Measurements from ENCODE around the gene SETBP1. TPM values are rescaled to one million over a fixed set of nuclear protein-coding genes. Genes with fewer than 3 reads are reported as not detected.

Gene SETBP1
- total and polyA plus RNA-seq, 2 of the 8 experiments (the other 6 are each of a cell fraction or from before 2014, with no cell fraction given), result 2.0 to 6.5 TPM

- Histone ChIP-seq H3K56ac (replicated peaks; ENCODE audit: insufficient read length, low read depth, low read length) (no peak overlapping the region), H3K9ac (replicated peaks in 1 of 4; ENCODE audit: extremely low read depth in 1 of 4, low read depth in 3 of 4, low read length in 3 of 4) (no peak overlapping the region), H3K23ac (ENCODE audit: insufficient read length) (no peak overlapping the region), H3K36me3 (ENCODE audit: control insufficient read depth in 2 of 4, insufficient read depth in 4 of 4, low read length in 3 of 4) (no peaks in the 10 kb centered on the region), H2BK5ac (ENCODE audit: low read depth, low read length) (no peak overlapping the region), H2AK5ac (ENCODE audit: low read depth, low read length) (no peak overlapping the region), H3K79me2 (ENCODE audit: control insufficient read depth in 1 of 2, insufficient read depth in 2 of 2, low read length in 2 of 2) (no peaks in the 10 kb centered on the region), H2BK120ac (replicated peaks; ENCODE audit: low read depth, low read length) (no peak overlapping the region), H4K20me1 (replicated peaks in 1 of 2; ENCODE audit: control insufficient read depth in 1 of 2, insufficient read depth in 2 of 2, low read length in 2 of 2) (no peaks in the 10 kb centered on the region), H4K8ac (ENCODE audit: extremely low read depth, insufficient read depth, low read length) (no peak overlapping the region), H3K27ac (ENCODE audit: low read depth, low read length) (no peak overlapping the region), H3K14ac (ENCODE audit: insufficient read length) (no peak overlapping the region), H4K91ac (replicated peaks; ENCODE audit: insufficient read length, low read length) (no peak overlapping the region), H2BK20ac (ENCODE audit: low read length) (no peak overlapping the region), H3K9me3 (ENCODE audit: insufficient read depth in 2 of 2, low read depth in 1 of 2, low read length in 1 of 2) (no peaks in the 10 kb centered on the region), H3K4me2 (ENCODE audit: insufficient read depth in 1 of 2, low read depth in 2 of 2, low read length in 2 of 2) (no peak overlapping the region), H3K4ac (replicated peaks; ENCODE audit: insufficient read length, low read depth, low read length) (no peak overlapping the region), H3K4me1 (replicated peaks in 1 of 4; ENCODE audit: control insufficient read depth in 3 of 4, insufficient read depth in 4 of 4, low read length in 3 of 4) (peaks cover 0 to 4% (median 3%) of the 10 kb centered on the region in 4 experiments; a peak in 1 of 7 replicates), H3K27me3 (replicated peaks in 1 of 4; ENCODE audit: control insufficient read depth in 3 of 4, extremely low read depth in 1 of 4, insufficient read depth in 3 of 4, low read length in 3 of 4) (no peaks in the 10 kb centered on the region), H3K18ac (ENCODE audit: extremely low read depth, low read length) (no peak overlapping the region), H3K23me2 (ENCODE audit: low read depth, low read length) (no peaks in the 10 kb centered on the region; the same call in 1 of the 2 replicates), H3K4me3 (ENCODE audit: extremely low read depth in 1 of 4, insufficient read depth in 2 of 4, low read depth in 3 of 4, low read length in 4 of 4) (no peak overlapping the region), H4K5ac (ENCODE audit: insufficient read length, low read depth, low read length) (no peak overlapping the region), H3K79me1 (ENCODE audit: low read depth, low read length) (no peaks in the 10 kb centered on the region), H2AFZ (ENCODE audit: low read length) (no peak overlapping the region), H2BK15ac (ENCODE audit: low read length) (no peak overlapping the region), H2BK12ac (ENCODE audit: low read depth, low read length) (no peak overlapping the region)
- DNase-seq (ENCODE audit: low read depth in 1 of 2, low spot score in 2 of 2), result no peak
- 86% methylated on average over 6 of the region's 6 CpGs; no CpG with 5 or more reads in 1 of the 2 experiments for WGBS, 2 experiments (ENCODE audit: extremely low coverage in 1 of 2, insufficient coverage in 1 of 2, insufficient read length in 1 of 2, insufficient replicate concordance in 2 of 2, low coverage in 1 of 2, low lambda C conversion rate in 2 of 2, missing lambda C conversion rate in 1 of 2)
- POLR2A ChIA-PET (ENCODE audit: partially characterized antibody), result no interaction called here
- no peak for TF ChIP-seq BRCA1 (IDR thresholded peaks at IDR 0.05; ENCODE audit: low read depth, low read length)
- no peak for TF ChIP-seq JUN (IDR thresholded peaks at IDR 0.05; ENCODE audit: low read depth, low read length)
- no peak for TF ChIP-seq YY1 (IDR thresholded peaks at IDR 0.05; ENCODE audit: low read depth, low read length)
- no peak for TF ChIP-seq ATF2 (IDR thresholded peaks at IDR 0.05; ENCODE audit: low read length)
- no peak for TF ChIP-seq CREB1 (IDR thresholded peaks at IDR 0.05)
- no peak for TF ChIP-seq TAF1 (IDR thresholded peaks at IDR 0.05; ENCODE audit: low read depth, low read length)
- no peak for TF ChIP-seq CBX5 (IDR thresholded peaks at IDR 0.05; ENCODE audit: low read depth, low read length)
- TF ChIP-seq NRF1 (IDR thresholded peaks at IDR 0.05; ENCODE audit: low read depth, low read length), result no peak
- CTCF ChIA-PET (ENCODE audit: partially characterized antibody), result interaction anchor here (1.1 kb wide), 1 partner anchor 282 kb away, joined by 3 read pairs; no protein-coding TSS in a partner anchor
- FAIRE-seq, result no peak
Observed at GRCh38 chr18:45102863-45103262, 422.2 kb downstream of the SETBP1 start.

All from H1 (cell line).